GM21390 (cell line): ENCODE data around the gene HJURP.

ENCODE experiments used
- ATAC-seq: cut with Tn5 transposase; IDR thresholded peaks from one replicate; pipeline ENCODE4 v1.9.1; 2021; ENCODE audit not compliant: unreplicated experiment

HJURP gene

GRCh38 chr2:233815861-233816260, 38.5 kb downstream of the HJURP start:
- ATAC-seq = no peak

DNA sequence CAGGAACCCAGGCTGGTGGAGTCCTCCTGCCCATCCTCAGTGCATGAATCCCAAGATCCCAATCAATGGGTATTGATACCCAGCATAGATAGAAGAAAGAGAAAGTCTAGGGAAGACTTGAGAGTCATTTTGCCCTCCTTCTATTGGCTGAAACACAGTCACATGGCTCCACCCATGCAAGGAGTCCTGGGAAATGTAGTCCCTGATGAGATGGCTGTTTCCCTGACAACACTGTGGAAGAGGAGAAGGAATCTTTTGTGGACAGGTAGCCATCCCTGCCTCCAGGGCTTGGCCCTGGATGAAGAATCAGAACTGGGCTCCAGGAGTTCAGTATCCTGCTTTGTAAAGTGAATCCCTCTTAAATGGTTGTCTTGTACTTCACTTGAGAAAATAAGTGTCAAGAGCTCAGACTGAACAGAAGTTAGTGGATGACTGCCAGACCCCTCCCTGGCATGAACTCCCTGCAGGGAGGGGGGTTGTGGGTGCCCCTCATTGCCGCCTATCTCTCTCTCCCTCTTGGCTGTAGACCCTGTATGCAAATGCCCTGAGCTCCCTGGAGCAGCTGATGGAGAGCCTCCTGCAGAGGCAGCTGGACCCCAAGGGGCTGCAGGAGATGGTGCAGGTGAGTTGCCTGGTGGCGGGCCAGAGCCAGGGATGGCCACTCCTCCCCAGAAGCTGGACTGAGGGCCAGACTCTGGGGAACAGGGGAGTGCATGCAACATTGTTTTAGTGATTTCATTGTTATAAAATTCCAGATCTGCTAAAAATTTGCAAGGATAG, 40.1 kb downstream of the HJURP start:
- ATAC-seq = no peak

DNA sequence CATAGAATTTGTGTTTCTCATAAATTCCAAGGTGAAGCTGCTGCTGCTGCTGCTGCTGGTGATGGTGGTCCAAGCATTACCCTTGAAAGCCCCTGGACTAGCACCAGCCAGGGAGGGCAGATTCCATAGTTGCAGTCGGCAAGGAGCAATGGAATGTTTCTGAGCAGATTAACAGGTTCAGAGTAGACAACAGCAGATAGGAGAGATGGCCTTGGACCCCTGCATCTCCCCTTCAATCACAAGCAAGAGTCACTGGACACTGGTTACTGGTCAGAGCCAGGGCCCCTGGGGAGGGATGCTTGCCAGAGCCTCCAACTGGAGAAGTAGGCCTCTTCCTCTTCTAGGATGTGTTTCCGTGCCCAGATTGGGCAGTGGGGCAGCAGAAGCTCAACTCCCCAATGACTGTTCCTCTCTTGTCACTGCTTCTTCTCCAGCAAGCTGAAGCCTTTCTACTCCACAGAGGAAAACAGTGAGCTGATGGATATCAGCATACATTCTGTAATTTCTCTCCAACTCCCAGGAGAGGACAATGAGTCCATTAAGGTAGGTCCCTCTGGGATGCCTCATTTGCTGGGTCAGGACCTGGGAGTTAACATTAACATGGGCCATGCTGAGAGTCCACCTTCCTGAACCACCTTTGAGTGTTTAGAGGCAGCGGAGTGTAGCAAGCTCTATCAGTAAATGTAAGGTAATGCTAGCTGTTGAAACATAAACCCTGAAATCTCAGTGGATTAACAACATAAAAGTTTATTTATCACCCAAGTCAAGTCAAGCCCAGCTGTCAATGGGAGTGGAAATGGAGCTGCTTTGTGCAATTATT, 40.9 kb downstream of the HJURP start:
- ATAC-seq = no peak

- ATAC-seq = no peak
These were observed 42.6 kb downstream of the HJURP start for GRCh38 chr2:233811732-233812131.

DNA sequence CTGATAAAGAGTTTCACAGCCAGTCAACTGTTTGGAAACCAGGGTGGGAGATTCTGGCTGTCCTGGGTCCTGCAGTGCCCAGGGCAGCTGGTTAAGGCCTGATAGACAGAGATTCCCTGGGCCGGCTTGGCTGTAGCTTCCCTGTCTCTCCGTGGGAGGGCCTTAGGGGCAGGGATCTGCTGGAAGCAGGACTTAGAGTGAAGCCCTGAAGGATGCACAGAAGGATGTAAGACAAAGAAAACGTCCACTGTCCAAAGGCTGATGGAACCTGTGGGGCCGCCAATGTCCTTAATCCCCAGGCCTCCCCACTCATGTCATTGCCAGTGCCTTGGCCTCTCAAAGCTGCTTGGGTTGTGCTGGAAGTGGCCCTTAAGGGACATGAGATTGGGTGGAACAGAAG, 43.2 kb downstream of the HJURP start:
- ATAC-seq = no peak

DNA sequence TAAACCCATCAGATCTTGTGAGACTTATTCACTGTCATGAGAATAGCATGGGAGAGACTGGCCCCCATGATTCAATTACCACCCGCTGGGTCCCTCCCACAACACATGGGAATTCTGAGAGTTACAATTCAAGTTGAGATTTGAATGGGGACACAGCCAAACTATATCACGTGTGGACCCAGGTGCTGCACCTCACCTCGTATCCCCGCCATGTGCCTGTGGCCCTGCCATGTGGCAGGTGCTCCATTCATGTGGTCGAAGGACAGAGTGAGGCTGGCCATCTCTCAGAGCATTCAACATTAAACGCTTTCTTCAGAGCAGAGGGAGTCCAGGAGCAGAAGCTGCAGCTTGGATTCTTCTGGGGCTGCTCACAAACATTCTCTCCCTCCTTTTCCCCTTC, 44.0 kb downstream of the HJURP start:
- no peak for ATAC-seq

- ATAC-seq = no peak
These were observed 46.1 kb downstream of the HJURP start for GRCh38 chr2:233807966-233808935.

GRCh38 chr2:233807215-233807865, 47.0 kb downstream of the HJURP start:
- no peak for ATAC-seq

GRCh38 chr2:233803994-233804393, 50.3 kb downstream of the HJURP start:
- ATAC-seq = no peak

GRCh38 chr2:233803292-233803911, 50.9 kb downstream of the HJURP start:
- no peak for ATAC-seq

DNA sequence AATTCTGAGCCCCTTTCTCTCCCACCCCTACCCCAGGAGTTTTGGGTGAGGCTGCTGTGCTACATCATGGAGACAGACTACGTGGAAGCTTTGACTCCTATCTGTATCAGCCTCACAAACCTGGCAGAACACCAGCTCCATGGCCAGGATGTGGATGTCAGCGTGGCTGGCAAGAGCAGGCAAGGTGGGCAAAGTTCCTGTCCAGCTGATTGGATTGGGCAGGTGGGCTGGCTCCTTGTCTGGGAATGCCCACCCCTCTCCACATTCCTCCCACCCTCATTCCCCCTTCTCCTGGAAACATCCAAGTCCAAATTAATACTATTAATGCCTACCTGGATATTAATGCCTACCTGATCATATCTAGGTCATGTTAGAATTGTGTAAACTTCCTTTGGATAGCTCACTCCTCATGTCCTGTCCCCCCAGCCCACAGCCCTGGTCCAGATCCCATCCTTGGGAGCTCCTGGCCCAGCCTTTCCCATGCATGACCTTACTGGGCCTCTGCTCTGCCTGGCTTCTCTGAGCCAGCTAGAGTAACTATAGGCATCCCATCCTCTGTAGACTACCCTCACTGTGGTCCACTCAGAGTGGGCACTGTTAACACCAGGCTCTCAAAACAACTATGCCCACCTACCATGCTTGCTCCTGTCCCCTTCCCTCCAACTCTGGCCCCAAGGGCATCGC, 52.1 kb downstream of the HJURP start:
- no peak for ATAC-seq

DNA sequence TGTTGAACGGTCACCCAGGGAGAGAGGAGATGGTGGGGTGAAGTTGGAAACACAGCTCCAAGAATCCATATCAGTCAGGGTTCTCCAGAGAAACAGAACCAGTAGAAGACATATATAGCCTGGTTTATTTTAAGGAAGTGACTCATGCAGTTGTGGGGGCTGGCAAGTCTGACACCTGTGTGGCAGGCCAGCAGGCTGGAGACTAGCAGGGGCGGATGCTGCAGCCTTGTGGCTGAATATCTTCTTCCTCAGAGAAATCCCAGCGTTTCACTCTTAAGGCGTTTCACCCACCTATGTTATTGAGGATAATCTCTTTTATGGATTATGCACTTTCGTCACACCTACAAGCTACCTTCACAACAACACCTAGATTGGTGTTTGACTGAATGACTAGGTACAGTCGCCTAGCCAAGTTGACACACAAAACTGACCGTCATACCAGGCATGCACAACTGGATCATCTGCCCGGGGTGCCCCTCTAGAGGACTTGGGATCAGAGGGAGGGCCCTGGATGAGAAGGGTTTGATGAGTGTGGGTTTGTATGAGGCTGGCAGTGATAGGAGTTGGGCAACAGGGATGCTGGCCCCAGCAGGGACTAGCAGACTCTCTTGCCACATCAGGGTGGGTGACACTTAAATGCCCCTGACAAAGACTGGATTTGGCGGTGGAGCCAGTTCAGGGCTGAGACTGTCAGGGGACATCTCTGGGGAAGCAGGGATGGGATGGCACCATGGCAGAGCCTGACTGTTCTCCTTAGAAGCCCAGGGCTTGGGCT, 52.8 kb downstream of the HJURP start:
- no peak for ATAC-seq

DNA sequence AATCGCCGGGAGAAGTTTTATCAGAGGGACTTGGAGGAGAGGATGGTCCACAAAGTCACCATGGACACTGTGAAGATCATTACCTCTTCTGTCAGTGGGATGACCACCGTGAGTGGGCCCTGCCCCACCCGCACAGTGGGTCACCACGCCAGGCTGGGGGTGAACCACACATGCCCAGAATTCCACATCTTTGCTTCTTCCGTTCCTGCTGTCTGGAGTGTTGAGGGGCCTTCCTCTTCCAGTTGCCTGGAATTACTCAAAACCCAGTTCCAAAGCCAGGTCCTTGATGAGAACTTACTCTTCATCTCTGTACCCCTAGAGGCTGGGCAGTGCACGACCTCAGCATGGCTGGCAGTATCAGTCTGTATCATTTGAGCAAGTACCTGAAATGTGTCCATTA, 54.1 kb downstream of the HJURP start:
- no peak for ATAC-seq

DNA sequence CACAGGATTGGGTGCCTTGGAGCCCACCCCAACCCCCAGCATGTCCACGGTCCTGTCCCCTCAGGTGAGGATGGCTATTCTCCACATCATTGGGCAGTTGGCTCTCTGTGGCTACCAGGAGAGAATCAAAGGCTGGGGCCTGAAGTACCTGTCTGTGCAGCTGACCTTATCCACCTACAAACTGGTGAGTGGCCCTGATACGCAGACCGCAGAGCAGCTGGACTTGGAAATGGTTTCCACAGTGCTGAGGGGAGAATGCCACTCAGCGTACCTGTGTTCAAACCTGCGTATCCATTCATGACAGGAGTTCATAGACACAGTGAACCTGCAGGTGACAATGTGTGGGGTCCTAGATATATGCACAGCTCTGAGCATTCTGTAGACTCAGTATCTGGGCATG, 54.6 kb downstream of the HJURP start:
- ATAC-seq = no peak

DNA sequence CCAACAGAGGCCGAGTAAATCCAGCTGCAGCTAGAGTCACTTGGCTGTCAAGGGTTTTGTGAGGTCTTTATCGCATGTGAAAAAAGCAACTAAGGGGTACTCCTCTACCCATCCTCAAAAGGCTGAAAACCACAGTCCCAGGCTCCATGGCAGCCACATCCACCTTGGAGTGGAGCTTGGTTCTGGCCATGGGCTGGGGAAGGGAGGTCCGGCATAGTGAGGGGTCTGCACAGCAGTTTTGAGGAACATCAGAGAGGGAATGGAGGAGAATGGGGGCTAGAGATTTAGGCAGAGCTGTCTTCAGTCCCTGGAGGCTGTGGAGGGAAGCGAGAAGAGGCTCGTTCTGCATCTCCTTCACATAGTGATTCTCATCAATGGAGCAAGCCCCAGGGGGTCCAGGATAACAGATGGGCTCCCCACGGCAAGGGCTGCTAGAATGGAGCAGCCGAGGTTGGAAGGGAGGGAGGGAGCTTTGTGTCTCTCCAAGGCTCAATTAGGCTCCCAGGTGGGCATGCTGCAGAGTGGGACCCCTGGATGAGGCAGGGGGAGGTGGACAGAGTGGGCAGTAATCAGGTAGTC, 55.2 kb downstream of the HJURP start:
- ATAC-seq = no peak

DNA sequence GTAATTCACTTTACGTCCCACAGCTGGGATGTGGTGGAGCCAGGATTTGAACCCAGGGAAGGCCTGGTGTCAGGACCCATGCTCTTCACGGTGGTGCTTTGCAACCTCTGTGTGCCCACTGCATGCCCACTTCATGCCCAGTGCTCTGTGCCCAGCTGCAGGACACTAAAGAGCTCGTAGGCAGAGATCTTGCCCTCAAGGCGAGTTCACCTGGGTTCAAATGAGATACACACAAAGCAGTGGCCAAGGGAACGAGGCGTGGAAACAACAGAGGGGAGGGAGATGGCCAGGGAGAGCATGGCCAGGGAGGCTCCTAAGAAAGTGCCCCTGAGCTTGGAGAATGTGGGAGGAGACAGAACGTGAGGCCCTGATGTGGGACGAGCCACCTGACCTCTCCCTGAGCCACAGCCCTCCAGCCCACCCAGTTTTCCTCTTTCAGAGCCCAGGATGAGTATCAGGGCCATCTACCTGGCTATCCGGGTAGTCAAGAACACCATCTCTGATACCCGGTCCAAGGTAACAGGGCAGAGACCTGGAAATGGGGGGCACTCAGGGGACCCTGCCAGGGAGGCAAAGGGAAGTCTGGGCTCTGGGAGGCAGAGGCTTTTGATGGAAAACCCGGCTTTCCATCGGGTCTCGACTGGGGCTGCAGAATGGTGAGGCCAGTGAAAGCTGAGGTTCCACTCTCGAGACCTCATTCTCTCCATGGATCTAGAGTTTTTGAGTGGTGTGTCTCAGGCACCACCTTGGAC, 55.8 kb downstream of the HJURP start:
- ATAC-seq = no peak

DNA sequence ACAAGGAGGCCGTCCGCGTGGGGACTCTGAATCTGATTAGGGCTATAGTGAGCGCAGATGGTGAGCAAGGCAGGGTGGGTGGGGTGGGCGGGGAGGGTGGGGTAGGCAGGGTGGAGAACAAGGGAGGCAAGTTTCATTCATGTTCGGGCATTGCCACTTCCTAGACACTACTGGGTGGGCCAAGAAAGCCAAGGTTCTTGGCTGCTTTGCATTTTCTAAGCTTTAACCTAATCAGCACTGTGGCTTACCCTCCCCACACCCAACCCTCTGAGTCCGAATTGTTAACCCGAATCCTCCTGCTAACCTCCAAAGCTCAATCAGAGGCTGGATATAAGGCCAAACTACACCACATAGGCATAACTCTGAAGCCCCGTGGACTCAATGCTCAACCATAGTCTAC, 58.1 kb downstream of the HJURP start:
- ATAC-seq = no peak

GRCh38 chr2:233795735-233796171, 58.6 kb downstream of the HJURP start:
- ATAC-seq = no peak
